ENCODE measurements around the gene GSDME. TPM values are rescaled to one million over a fixed set of nuclear protein-coding genes. Genes with fewer than 3 reads are reported as not detected.
A peak's percentile ranks its signal among the peaks of the same experiment; 100 is the strongest.

Gene GSDME
- total and polyA plus RNA-seq, 7 experiments from 2014 or later = 0.41 to 5.0 (median 0.80) TPM; not detected in 1

- H3K4me3 ChIP-seq (ENCODE audit: low read length) = no peak overlapping the region
- H3K4me1 ChIP-seq (ENCODE audit: control insufficient read depth in 2 of 2, insufficient read depth in 2 of 2, low read length in 2 of 2) = no peaks in the 10 kb centered on the region
- no peak overlapping the region for H3K27ac ChIP-seq (ENCODE audit: low read depth, low read length)
- Mint-ChIP-seq H3K4me1 (peaks cover 0 to 18% (median 0%) of the 10 kb centered on the region in 7 donors), H3K27ac (no peak overlapping the region), H3K9me3 (peaks cover 0 to 3% (median 0%) of the 10 kb centered on the region in 11 donors), H3K36me3 (peaks cover 0 to 3% (median 0%) of the 10 kb centered on the region in 5 donors), H3K4me3 (no peak overlapping the region), H3K27me3 (peaks cover 0 to 60% (median 22%) of the 10 kb centered on the region in 5 donors)
- no peaks in the 10 kb centered on the region for H3K27me3 ChIP-seq (ENCODE audit: control insufficient read depth in 2 of 2, insufficient read depth in 2 of 2, low read length in 2 of 2)
- DNase-seq (no peak), ATAC-seq (no peak)
- POLR2A ChIA-PET = no interaction called here
- H3K9me3 ChIP-seq (ENCODE audit: control insufficient read depth in 2 of 3, low read length in 3 of 3) = no peaks in the 10 kb centered on the region
- intact Hi-C loops (cut with micrococcal nuclease) = no loop called here
- CTCF ChIA-PET = interaction anchor here (0.7 kb wide), 1 partner anchor 143 kb away, joined by 3 read pairs; no protein-coding TSS in a partner anchor
- no peaks in the 10 kb centered on the region for H3K36me3 ChIP-seq (ENCODE audit: control insufficient read depth in 2 of 3, insufficient read depth in 3 of 3, low read length in 3 of 3)
These were observed 40.6 kb downstream of the GSDME start for GRCh38 chr7:24716480-24717246.

- H3K9me3 Mint-ChIP-seq = peaks cover 0 to 3% (median 0%) of the 10 kb centered on the region in 11 donors
- H3K36me3 ChIP-seq (ENCODE audit: control insufficient read depth in 2 of 3, insufficient read depth in 3 of 3, low read length in 3 of 3) = no peaks in the 10 kb centered on the region
- H3K4me3 Mint-ChIP-seq = no peak overlapping the region
- no peak overlapping the region for H3K27ac Mint-ChIP-seq
- CTCF ChIA-PET = interaction anchor here (0.7 kb wide), 1 partner anchor 142 kb away, joined by 3 read pairs; no protein-coding TSS in a partner anchor
- peaks cover 0 to 58% (median 22%) of the 10 kb centered on the region in 5 donors for H3K27me3 Mint-ChIP-seq
- no peak for DNase-seq
- intact Hi-C loops (cut with micrococcal nuclease) = no loop called here
- H3K4me3 ChIP-seq (ENCODE audit: low read length) = no peak overlapping the region
- H3K27ac ChIP-seq (ENCODE audit: low read depth, low read length) = no peak overlapping the region
- no peaks in the 10 kb centered on the region for H3K4me1 ChIP-seq (ENCODE audit: control insufficient read depth in 2 of 2, insufficient read depth in 2 of 2, low read length in 2 of 2)
- no peaks in the 10 kb centered on the region for H3K9me3 ChIP-seq (ENCODE audit: control insufficient read depth in 2 of 3, low read length in 3 of 3)
- ATAC-seq = peak; percentile 28
- peaks cover 0 to 18% (median 0%) of the 10 kb centered on the region in 7 donors for H3K4me1 Mint-ChIP-seq
- no peaks in the 10 kb centered on the region for H3K27me3 ChIP-seq (ENCODE audit: control insufficient read depth in 2 of 2, insufficient read depth in 2 of 2, low read length in 2 of 2)
- POLR2A ChIA-PET = no interaction called here
- H3K36me3 Mint-ChIP-seq = peaks cover 0 to 3% (median 0%) of the 10 kb centered on the region in 5 donors
These were observed 41.4 kb downstream of the GSDME start for GRCh38 chr7:24715661-24716479.

GRCh38 chr7:24715171-24715570, 42.1 kb downstream of the GSDME start:
- Histone ChIP-seq H3K27ac (ENCODE audit: low read depth, low read length) (no peak overlapping the region), H3K4me1 (ENCODE audit: control insufficient read depth in 2 of 2, insufficient read depth in 2 of 2, low read length in 2 of 2) (no peaks in the 10 kb centered on the region), H3K36me3 (ENCODE audit: control insufficient read depth in 2 of 3, insufficient read depth in 3 of 3, low read length in 3 of 3) (no peaks in the 10 kb centered on the region), H3K27me3 (ENCODE audit: control insufficient read depth in 2 of 2, insufficient read depth in 2 of 2, low read length in 2 of 2) (no peaks in the 10 kb centered on the region), H3K4me3 (ENCODE audit: low read length) (no peak overlapping the region), H3K9me3 (ENCODE audit: control insufficient read depth in 2 of 3, low read length in 3 of 3) (no peaks in the 10 kb centered on the region)
- intact Hi-C loops (cut with micrococcal nuclease) = no loop called here
- Mint-ChIP-seq H3K27me3 (peaks cover 0 to 55% (median 22%) of the 10 kb centered on the region in 5 donors), H3K27ac (no peak overlapping the region), H3K36me3 (peaks cover 0 to 3% (median 0%) of the 10 kb centered on the region in 5 donors), H3K4me3 (no peak overlapping the region), H3K4me1 (peaks cover 0 to 18% (median 0%) of the 10 kb centered on the region in 7 donors), H3K9me3 (peaks cover 0 to 3% (median 0%) of the 10 kb centered on the region in 11 donors)
- DNase-seq (no peak), ATAC-seq (no peak)
- ChIA-PET CTCF (no interaction called here), POLR2A (no interaction called here)

GRCh38 chr7:24714676-24715010, 42.6 kb downstream of the GSDME start:
- Histone ChIP-seq H3K4me1 (ENCODE audit: control insufficient read depth in 2 of 2, insufficient read depth in 2 of 2, low read length in 2 of 2) (no peaks in the 10 kb centered on the region), H3K27me3 (ENCODE audit: control insufficient read depth in 2 of 2, insufficient read depth in 2 of 2, low read length in 2 of 2) (no peaks in the 10 kb centered on the region), H3K4me3 (ENCODE audit: low read length) (no peak overlapping the region), H3K36me3 (ENCODE audit: control insufficient read depth in 2 of 3, insufficient read depth in 3 of 3, low read length in 3 of 3) (no peaks in the 10 kb centered on the region), H3K27ac (ENCODE audit: low read depth, low read length) (no peak overlapping the region), H3K9me3 (ENCODE audit: control insufficient read depth in 2 of 3, low read length in 3 of 3) (no peaks in the 10 kb centered on the region)
- CTCF ChIA-PET = no interaction called here
- ATAC-seq = no peak
- intact Hi-C loops (cut with micrococcal nuclease) = no loop called here
- H3K27ac Mint-ChIP-seq = no peak overlapping the region
- no peak overlapping the region for H3K4me3 Mint-ChIP-seq
- peaks cover 0 to 18% (median 0%) of the 10 kb centered on the region in 7 donors for H3K4me1 Mint-ChIP-seq
- POLR2A ChIA-PET = no interaction called here
- peaks cover 0 to 50% (median 22%) of the 10 kb centered on the region in 5 donors for H3K27me3 Mint-ChIP-seq
- DNase-seq = no peak
- H3K9me3 Mint-ChIP-seq = peaks cover 0 to 3% (median 0%) of the 10 kb centered on the region in 11 donors
- peaks cover 0 to 3% (median 0%) of the 10 kb centered on the region in 5 donors for H3K36me3 Mint-ChIP-seq

GRCh38 chr7:24713850-24714675, 43.2 kb downstream of the GSDME start:
- H3K36me3 Mint-ChIP-seq = peaks cover 0 to 3% (median 0%) of the 10 kb centered on the region in 5 donors
- no peak overlapping the region for H3K27ac Mint-ChIP-seq
- peaks cover 0 to 16% (median 0%) of the 10 kb centered on the region in 7 donors for H3K4me1 Mint-ChIP-seq
- Histone ChIP-seq H3K36me3 (ENCODE audit: control insufficient read depth in 2 of 3, insufficient read depth in 3 of 3, low read length in 3 of 3) (no peaks in the 10 kb centered on the region), H3K27me3 (ENCODE audit: control insufficient read depth in 2 of 2, insufficient read depth in 2 of 2, low read length in 2 of 2) (no peaks in the 10 kb centered on the region), H3K27ac (ENCODE audit: low read depth, low read length) (no peak overlapping the region), H3K4me3 (ENCODE audit: low read length) (no peak overlapping the region), H3K9me3 (ENCODE audit: control insufficient read depth in 2 of 3, low read length in 3 of 3) (no peaks in the 10 kb centered on the region), H3K4me1 (ENCODE audit: control insufficient read depth in 2 of 2, insufficient read depth in 2 of 2, low read length in 2 of 2) (no peaks in the 10 kb centered on the region)
- ATAC-seq (no peak), DNase-seq (no peak)
- H3K27me3 Mint-ChIP-seq = peaks cover 0 to 48% (median 22%) of the 10 kb centered on the region in 5 donors
- intact Hi-C loops (cut with micrococcal nuclease) = no loop called here
- no peak overlapping the region for H3K4me3 Mint-ChIP-seq
- CTCF ChIA-PET = no interaction called here
- peaks cover 0 to 3% (median 0%) of the 10 kb centered on the region in 11 donors for H3K9me3 Mint-ChIP-seq
- POLR2A ChIA-PET = no interaction called here

GRCh38 chr7:24713039-24713793, 44.0 kb downstream of the GSDME start:
- DNase-seq (no peak), ATAC-seq (no peak)
- no peak overlapping the region for H3K27ac ChIP-seq (ENCODE audit: low read depth, low read length)
- H3K9me3 Mint-ChIP-seq = peaks cover 0 to 3% (median 0%) of the 10 kb centered on the region in 11 donors
- no peak overlapping the region for H3K4me3 Mint-ChIP-seq
- H3K27me3 Mint-ChIP-seq = peaks cover 0 to 48% (median 22%) of the 10 kb centered on the region in 5 donors
- POLR2A ChIA-PET = no interaction called here
- intact Hi-C loops (cut with micrococcal nuclease) = no loop called here
- no peaks in the 10 kb centered on the region for H3K27me3 ChIP-seq (ENCODE audit: control insufficient read depth in 2 of 2, insufficient read depth in 2 of 2, low read length in 2 of 2)
- no peaks in the 10 kb centered on the region for H3K4me1 ChIP-seq (ENCODE audit: control insufficient read depth in 2 of 2, insufficient read depth in 2 of 2, low read length in 2 of 2)
- H3K4me3 ChIP-seq (ENCODE audit: low read length) = no peak overlapping the region
- CTCF ChIA-PET = no interaction called here
- peaks cover 0 to 3% (median 0%) of the 10 kb centered on the region in 5 donors for H3K36me3 Mint-ChIP-seq
- peaks cover 0 to 13% (median 0%) of the 10 kb centered on the region in 7 donors for H3K4me1 Mint-ChIP-seq
- H3K27ac Mint-ChIP-seq = no peak overlapping the region
- no peaks in the 10 kb centered on the region for H3K9me3 ChIP-seq (ENCODE audit: control insufficient read depth in 2 of 3, low read length in 3 of 3)
- H3K36me3 ChIP-seq (ENCODE audit: control insufficient read depth in 2 of 3, insufficient read depth in 3 of 3, low read length in 3 of 3) = no peaks in the 10 kb centered on the region

Measured in naive thymus-derived CD4-positive, alpha-beta T cell (primary cell).